Stimulated activated CD8-positive, alpha-beta memory T cell treated with anti-CD3 and anti-CD28 coated beads, Interleukin-4, amount 100 ng/mL, for 24 hours (primary cell): ENCODE results near the gene ITPR1.

Source experiments
- DNase-seq: peaks from one replicate; pipeline ENCODE4 v3.0.0-alpha.2; 2020; ENCODE audit warnings: low read depth

The ITPR1 gene

DNA sequence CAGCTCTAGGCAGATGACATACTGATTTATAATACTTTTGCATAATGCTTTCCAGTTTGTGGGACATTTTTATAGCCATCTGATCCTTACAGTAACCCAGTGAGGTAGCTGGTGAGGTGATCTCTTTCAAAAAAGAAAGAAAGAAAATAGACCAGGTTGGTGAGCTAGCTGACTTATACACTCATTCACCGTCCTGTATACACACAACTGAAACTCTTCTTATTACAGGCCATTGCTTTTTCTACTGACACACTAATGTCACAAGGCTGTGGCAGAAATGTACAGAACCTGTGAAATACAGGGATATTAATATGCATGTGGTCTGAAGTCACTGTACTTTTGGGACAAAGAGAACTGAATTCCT is 335.9 kb downstream of the ITPR1 start:
- DNase-seq, result no peak

DNA sequence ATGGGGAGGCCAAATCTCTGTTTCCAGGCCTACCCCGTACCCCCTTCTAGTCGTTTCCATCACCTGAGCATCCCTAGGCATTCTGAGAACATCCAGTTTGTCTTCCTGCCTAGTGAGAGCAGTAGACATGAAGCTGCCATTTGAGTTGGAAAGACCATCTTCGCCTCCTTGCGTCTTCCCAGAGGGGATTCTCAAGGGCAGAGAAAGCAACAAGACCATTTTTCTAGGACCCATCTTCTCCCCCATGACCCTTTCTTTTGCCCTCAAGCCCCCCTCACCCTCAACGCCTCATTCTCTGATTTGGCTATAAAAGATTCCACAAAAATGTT is 337.4 kb downstream of the ITPR1 start:
- no peak for DNase-seq

DNA sequence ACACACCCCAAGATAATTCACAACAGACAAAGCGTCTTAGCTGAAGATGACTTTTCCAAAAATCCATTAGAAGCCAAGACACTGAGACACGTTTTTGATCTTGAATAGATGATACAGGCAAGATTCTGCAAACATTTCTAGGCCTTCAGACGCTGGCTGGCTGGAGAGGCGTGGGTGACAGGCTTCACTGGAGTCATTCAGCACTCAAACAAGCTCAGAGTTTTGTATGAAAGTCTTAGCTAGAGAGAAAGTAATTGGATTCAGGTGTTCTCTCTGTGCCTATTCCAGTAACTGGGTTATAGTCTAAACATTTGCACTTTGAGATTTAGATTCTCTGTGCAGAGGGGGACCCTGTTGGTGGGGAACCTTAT is 338.4 kb downstream of the ITPR1 start:
- DNase-seq, result no peak

DNA sequence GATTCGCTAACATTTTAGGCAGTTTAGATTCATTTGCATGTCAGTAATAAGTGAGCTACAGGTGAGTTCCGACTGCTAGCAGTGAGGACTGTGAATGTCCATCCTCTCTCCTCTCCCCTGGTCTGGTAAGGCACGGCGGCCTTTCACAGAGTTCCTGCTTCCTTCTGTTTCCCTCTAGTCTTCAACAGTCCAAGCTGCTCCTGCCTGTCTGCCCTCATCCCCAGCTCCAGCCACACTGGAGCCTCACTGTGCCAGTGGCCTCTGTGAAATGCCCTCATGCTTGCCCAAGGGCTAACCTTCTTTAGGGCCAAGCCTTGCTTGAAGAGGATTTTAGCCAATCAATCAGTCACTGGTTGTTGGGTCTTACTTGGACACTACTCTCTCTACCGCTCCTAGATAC is 340.3 kb downstream of the ITPR1 start:
- DNase-seq, result no peak

DNA sequence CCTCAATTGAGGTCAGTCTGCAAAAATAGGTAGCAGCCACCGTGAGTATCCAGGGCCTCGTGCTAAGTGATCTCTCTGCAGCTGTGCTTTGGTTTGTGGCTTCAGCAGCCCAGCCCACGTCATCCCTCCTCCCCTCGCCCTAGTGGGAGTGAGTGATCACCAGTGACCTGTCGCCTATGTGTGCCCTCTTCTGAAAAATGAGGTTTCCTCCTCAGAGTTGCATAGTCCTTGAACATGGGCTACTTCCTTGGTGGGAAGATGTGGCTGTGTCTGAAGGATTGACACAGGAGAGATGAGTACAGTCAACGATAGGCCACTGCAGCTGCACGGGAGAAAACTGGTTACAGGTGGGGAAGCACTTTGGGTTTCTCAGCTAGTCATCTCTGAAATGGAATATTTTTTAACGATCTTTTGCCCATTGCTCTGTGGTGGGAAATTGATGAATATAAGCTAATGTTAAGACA is 341.3 kb downstream of the ITPR1 start:
- DNase-seq, result peak; percentile 70

DNA sequence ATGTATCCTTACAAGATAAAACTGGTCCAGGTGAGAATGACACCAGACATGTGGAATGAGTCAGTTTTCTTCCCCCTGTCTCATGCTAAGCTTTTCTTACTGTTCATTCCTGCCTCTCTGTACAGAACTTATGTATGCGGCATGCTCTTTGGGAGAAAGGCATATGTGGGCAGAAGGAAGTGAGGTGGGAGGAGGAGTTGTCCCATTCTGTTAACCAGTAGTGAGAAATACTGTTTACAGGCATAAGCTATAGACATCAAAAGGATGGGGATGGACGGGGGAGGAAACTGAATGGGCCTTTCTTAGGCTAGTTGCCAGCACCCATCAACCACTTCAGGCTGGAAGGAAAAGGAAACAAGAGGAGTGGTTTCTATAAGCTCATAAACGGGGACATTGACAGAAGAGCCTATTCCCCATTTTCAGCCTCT is 342.5 kb downstream of the ITPR1 start:
- DNase-seq, result no peak

DNA sequence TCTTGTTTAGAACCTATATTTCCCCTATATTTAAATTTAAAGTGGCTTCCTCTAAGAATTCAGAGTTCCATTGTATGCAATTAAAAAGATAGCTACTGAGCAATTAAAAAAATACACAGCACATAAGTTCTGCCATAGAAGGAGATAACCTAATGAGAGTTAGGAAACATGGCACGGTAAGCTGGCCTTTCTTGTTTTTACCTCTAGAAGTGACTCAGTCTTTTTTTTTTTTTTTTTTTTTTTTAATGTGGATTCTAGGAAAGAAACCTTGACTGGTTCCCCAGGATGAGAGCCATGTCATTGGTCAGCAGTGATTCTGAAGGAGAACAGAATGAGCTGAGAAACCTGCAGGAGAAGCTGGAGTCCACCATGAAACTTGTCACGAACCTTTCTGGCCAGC is 343.4 kb downstream of the ITPR1 start:
- no peak for DNase-seq

DNA sequence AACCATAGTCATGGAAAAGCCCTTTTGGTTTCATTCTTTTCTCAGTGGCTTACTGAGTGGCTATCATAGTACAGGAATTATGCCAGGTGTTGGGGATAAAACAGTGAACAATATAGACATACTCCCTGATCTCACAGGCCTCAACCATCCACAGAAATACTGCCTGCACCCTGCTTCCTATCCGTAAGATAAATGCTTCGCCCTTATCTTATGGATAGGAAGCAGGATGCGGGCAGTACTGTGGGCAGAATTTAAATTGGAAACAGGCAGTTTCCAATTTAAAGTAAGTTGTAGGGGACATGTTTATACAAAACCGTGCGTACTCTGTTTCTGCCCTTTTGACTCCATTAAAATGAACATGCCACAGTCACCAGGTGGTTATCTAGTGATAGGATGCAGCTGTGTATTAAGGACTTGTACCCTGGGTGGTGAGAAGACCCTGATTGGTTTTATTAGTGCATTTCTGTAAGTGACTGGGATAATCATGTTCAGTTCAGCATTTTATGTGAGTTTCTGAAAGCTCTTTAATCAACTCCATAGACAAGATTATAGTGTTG is 344.3 kb downstream of the ITPR1 start:
- DNase-seq, result no peak

DNA sequence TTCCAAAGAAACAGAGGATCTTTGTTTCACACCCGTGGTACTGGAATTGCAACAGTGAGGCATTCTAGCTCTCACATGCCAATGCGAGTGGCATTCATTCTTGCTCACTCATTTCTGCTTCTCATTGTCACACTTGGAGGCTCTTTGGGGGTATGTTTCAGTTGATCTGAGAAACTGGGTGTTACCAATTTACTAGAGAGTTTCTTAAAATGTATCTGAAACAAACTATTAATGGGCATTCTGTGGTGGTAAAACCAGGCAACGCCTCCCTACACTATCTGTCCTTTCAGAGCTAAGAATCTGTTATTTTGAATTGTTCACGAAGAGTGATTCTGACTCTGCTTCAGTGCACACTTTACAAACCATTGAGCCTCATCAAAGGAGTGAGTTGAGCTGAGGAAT is 345.5 kb downstream of the ITPR1 start:
- no peak for DNase-seq

DNA sequence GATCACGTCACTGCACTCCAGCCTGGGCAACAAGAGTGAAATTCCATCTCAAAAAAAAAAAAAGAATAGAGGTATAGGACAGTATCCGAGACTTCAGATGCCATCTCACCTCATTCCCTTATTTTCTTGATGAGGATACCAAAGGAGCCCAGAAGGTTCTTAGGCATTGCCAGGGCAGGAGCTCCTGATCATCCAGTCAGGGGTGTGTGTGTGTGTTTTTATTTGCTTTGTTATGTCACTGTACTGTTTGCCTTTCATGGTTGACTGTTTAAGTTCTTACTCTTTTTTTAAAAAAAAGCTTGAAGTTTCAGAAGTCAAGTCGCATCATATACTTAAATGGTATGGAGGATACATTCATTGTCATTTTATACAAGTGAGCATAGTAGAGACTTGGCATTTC is 346.1 kb downstream of the ITPR1 start:
- no peak for DNase-seq

DNA sequence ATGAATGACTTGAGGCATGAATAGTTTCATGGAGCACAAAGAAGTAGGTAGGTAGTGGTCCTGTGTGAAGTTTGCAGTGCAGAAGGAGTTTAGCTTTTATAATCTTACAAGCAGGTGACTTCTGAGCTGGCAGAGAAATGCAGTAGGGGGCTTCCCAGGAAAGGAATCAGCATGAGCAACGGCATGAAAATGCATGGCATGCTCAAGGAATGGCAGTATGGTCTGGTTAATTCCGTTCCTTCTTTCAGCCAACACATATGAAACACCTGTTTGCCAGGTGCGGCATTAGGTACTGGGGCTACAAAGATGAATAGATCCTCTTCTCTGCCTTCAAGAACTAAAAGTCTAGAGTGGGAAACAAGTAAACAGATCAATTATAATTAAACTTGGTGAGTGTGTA is 348.1 kb downstream of the ITPR1 start:
- DNase-seq, result no peak

DNA sequence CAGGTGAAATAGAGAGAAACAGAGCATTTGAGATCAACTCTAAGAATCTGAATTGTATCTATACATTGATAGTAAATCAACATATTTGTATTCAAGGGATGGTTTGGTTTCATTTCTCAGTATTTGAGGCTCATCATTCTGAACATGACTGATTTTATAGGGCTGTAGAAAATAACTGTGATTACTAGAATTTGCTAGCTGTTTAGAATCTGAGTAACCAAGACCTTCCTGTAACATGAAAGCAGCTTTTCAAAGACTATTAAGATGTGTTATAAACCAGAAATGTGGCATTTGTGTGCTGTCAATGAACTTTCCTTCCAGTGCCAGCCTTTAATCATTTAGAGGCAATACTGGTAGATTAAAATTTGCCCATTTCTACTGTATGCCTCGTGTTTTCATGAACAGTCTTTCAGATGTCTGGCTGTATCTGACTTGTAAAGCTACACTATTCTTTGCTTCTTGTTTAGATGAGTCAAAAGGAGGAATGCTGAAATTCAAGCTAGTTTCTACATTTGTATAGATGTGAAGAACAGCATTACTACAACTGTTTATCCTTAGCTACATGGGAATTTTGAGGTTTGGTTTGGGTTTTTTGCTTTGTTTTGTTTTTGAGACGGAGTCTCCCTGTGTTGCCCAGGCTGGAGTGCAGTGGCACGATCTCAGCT is 348.8 kb downstream of the ITPR1 start:
- no peak for DNase-seq

DNA sequence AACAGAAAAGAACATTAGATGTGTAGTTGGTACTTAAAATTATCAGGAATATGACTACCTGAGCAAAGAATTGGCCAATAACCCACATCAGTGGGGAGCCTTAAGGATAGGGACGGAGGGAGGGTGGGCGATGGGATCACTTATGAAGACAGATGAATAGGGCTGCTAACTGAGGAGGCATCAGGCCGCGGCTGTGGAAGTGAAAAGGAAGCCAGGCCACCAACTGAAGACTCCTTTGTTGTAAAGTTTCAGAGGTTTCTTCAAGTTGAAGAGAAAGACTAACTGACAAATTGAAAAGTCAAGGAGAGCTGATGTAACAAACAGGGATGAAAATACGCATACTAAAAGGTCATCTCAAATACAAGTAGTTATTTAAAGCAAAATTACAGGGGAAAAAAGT is 350.5 kb downstream of the ITPR1 start:
- no peak for DNase-seq

DNA sequence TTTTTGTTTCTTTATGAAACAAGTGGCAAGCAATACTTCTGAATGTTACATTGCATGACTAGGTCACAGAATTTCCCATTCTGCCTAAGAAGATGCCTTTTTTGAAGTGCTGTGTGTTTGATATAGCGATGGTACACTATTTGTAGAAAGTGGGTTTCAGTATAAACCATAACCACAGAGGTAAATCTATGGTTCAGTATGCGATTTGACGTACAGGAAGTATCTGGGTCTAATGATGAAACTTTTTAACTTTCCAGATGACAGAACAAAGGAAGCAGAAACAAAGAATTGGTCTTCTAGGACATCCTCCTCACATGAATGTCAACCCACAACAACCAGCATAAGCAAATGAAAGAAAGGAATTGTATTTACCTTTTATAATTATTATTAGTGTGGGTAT is 352.7 kb downstream of the ITPR1 start:
- no peak for DNase-seq

DNA sequence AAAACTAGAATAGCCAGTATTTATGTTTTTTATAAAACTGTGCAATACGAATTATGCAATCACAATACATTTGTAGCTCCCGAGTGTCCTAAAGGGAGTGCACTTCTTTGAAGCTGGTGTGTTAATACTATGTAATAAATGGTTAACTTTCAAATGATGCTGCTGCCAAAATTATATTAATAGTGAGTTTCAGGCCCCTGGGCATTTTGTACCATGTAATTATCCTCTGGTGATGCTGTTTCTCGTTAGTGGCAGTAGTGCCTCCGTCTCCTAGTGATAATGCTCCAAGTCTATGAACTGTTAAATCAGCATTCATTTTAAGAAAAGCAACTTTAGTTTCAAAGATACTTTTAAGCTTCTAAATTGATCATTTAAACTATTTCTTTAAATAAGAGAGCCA is 353.4 kb downstream of the ITPR1 start:
- DNase-seq, result no peak

DNA sequence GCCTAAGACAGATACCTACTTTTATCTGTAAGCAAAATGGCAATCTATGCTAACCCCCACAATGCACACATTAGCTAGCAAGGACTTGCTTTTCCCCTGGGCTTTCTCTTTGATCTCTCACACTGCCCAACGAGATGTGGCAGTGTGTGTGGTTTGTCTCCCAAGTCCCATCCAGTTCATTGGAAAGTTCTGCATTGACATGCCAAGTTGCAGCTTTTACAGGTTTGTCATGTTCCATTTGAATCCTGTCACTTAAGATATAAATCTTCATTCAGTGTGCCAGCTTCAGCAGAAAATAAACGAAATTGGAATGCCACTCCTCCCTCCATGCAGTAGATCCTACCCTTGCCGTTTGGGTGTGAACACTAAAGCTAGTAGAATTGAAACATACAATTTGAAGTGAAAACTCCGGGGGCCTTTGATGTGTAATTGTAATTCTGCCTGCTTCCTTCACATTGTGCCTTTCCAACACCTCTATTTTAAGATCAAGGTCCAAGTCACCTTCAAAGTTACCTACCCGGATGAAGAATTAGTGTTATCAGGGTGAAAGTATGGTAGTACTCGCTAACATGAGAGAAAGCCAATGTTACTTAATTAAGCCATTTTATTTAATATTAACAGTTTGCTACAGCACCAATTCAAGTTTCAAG is 355.2 kb downstream of the ITPR1 start:
- no peak for DNase-seq

DNA sequence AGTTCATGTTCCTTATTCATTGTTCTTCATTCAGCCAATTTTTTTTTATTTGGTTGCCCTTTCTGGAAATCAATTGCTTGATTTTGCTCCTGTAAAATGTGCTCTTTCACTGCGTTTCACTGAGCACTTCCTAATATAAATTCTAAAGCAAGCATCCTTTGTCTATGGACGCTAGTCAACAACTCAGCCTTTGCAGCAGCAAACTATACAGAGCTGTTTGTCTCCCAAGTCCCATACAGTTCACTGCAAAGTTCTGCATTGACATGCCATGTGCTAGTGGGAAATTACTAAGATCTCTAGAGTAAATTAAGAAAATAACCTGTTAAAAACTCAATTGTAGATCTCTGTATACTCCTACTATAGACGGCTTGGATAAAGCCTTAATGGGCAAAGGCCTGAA is 356.0 kb downstream of the ITPR1 start:
- DNase-seq, result no peak

DNA sequence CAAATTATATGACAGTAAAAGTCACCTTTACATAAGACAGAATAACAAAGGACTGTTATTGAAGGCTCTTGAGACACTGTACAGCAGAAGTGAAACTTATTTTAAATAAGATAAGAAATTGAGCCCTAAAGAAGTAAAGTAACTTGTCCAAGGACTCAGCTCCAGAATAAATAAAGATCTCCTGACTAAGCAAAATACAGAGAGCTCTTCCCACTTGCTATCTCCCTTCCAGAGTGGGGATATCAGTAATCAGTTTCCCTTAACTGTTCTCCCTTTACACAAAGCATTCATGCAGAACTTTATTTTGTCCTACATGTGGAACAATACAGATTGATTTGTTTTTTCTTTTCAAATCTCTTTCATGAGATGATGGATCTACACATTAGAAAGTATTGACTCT is 356.6 kb downstream of the ITPR1 start:
- DNase-seq, result no peak

DNA sequence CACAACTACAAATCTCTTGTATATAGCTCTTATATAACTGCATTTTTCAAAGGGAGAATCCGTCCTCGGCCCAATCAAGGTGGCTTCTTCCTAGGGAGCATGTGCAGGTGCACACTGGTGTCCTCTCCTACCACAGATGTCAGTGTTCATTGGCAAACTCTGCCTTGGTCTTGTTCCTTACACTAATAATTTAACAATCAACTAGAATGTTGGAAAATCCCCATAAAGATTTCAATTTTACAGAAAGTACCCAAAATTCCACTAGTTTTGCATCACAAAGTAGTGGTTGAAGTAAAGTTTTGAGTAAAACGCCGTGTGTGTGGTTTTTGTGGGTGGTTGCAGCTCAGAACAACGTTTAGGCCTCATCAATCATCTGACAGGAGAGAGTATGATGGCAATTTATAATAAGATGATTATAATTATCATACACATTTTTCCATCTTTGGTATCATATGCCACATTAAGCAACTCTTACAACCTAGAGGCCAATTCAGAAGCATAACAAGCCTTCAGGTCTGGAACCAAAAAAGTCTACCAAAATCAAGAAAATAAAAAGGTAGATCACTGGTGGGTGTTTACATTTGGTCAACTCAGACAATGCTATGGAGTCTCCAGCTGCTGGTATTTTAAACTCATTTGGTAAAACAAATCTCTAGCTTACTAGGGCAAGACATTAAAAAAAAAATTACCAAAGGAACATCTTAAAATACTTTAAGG is 357.2 kb downstream of the ITPR1 start:
- no peak for DNase-seq

DNA sequence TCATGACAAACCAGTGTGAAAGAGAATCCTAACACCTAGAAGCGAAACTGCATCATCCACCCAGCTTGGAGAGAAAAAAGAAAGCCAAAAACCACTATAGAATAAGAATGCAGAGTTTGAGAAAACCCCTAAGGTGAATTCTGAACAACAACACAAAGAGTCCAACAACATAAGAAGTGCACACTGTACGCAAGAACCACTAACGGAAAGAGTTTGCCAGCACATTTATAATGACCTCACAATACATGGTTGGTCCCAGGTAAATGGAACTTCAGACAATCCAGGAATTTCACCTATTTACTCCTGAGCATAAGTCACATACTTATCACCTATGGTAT is 357.7 kb downstream of the ITPR1 start:
- no peak for DNase-seq

DNA sequence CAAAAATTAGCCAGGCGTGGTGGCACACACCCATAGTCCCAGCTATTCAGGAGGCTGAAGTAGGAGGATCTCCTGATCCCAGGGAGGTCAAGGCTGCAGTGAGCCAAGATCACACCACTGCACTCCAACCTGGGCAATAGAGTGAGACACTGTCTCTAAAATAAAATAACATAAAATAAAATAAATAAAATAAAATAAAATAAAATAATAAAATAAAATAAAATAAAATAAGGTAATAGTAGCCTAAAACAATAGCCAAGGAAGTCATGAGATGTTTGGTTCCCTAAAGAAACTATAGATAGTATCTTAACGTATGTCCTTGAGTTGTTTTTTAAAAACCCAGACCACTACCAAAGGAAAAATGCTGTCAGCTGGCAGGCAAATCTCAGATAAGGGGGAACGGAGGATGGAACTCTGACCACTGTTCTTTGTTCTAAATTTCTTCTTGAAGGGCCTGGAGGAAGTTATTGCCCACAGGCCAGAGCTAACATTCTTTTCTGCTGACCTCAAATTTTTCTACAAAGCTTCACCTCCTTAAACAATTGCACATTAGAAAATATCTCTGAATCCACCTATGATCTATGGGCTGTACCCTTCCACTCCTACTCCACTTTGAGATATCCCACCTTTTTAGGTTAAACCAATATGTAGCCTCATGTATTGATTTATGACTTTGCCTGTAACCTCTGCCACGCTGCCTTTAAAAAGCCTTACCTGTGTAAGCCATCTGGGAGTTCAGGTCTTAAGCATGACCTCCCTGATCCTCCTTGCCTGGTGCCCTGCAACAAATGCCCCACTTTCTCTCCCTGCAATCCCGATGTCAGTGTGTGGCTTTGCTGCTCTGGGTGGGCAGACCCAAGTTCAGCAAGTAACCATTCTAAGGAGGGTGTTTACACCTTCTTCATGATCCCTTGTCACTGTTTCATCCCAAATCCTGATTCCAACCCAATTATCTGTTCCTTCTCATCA is 359.9 kb downstream of the ITPR1 start:
- DNase-seq, result no peak

DNA sequence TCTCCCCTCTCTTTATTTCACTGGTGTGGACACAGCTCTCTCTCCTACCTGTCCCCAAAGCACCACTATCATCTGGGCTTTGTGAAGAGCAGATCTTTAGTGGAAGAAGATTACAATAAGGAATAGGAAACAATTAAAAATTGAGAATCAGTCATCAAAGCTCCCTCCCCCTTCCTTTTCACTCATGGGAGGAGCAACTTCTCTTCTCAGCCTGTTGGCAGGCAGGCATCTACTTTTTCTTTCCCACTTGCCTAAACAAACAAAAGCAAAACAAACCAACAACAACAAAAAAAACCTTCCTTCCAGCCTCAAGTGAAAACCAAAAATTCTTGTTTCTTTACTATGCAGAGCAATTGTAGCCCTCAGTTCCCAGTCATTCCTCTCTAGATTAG is 360.6 kb downstream of the ITPR1 start:
- DNase-seq, result no peak
